ENCODE measurements around the gene TNXB.

TNXB gene, protein sequence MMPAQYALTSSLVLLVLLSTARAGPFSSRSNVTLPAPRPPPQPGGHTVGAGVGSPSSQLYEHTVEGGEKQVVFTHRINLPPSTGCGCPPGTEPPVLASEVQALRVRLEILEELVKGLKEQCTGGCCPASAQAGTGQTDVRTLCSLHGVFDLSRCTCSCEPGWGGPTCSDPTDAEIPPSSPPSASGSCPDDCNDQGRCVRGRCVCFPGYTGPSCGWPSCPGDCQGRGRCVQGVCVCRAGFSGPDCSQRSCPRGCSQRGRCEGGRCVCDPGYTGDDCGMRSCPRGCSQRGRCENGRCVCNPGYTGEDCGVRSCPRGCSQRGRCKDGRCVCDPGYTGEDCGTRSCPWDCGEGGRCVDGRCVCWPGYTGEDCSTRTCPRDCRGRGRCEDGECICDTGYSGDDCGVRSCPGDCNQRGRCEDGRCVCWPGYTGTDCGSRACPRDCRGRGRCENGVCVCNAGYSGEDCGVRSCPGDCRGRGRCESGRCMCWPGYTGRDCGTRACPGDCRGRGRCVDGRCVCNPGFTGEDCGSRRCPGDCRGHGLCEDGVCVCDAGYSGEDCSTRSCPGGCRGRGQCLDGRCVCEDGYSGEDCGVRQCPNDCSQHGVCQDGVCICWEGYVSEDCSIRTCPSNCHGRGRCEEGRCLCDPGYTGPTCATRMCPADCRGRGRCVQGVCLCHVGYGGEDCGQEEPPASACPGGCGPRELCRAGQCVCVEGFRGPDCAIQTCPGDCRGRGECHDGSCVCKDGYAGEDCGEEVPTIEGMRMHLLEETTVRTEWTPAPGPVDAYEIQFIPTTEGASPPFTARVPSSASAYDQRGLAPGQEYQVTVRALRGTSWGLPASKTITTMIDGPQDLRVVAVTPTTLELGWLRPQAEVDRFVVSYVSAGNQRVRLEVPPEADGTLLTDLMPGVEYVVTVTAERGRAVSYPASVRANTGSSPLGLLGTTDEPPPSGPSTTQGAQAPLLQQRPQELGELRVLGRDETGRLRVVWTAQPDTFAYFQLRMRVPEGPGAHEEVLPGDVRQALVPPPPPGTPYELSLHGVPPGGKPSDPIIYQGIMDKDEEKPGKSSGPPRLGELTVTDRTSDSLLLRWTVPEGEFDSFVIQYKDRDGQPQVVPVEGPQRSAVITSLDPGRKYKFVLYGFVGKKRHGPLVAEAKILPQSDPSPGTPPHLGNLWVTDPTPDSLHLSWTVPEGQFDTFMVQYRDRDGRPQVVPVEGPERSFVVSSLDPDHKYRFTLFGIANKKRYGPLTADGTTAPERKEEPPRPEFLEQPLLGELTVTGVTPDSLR (N-terminal part only)
- 4.4 to 6.7 reads per million in 2 donors for total RNA-seq

DNA sequence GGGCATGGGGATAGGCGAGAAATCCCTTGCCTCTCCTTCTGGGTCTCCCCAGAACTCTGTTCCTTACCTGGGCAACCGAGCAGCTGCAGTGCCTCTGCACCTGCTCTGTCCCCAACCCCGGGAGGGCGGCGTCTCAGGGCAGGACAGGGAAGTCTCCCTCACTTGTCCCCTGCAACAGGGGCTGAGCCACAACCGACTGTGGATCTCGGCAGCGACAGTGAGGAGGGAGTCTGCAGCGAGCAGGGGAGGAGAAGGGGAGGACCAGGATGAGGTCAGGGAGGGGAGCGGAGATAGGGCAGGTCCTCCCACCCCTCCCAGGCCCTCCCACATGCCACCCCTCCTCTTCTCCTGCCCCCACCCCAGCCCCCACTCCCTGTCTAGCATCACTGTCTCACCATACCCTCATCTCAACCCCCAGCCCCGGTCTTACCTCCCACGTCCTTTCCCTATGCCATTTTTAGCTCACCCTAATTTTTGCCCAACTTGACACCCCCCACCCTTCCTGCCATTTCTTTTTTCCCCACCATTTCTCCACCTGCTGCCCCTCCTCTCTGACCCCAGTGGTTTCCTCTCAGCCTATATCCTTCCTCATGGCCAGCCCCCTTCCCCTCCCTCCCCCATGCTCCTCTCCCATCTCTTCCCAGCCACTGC lies at the start of gene TNXB:
Gene TNXB, minus strand, starts transcription at position 225 of the 651 bp plus-strand sequence. CDS start 11,140 bp downstream, outside the sequence.
- no peak for DNase-seq

DNA sequence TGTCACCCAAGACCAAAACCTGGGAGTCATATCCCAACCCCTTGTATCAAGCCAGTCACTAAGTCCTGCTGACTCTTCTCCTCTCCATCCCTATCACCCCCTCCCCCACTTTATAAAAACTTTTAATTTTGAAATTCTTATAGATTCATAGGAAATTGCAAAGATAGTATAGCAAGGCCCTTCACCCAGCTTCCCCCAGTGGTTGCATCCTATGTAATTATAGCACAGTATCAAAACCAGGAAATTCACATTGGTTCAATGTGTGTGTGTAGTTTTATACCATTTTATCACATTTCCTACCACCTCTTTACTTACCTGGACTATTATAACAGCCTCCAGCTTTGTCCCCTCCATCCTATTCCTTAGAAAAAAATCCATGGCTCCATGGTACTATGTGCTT lies 48.9 kb upstream of the TNXB start:
- DNase-seq = no peak

DNA sequence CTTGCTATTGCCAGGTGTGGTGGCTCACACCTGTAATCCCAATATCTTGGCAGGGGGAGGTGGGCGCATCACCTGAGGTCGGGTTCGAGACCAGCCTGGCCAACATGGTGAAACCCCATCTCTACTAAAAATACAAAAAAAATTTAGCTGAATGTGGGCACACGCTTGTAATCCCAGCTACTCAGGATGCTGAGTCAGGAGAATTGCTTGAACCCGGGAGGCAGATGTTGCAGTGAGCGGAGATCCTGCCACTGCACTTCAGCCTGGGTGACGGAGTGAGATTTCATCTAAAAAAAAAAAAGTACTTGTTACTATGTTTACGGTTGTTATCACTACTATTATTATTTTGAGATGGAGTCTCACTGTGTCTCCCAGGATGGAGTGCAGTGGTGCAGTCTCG lies 47.8 kb upstream of the TNXB start:
- no peak for DNase-seq

DNA sequence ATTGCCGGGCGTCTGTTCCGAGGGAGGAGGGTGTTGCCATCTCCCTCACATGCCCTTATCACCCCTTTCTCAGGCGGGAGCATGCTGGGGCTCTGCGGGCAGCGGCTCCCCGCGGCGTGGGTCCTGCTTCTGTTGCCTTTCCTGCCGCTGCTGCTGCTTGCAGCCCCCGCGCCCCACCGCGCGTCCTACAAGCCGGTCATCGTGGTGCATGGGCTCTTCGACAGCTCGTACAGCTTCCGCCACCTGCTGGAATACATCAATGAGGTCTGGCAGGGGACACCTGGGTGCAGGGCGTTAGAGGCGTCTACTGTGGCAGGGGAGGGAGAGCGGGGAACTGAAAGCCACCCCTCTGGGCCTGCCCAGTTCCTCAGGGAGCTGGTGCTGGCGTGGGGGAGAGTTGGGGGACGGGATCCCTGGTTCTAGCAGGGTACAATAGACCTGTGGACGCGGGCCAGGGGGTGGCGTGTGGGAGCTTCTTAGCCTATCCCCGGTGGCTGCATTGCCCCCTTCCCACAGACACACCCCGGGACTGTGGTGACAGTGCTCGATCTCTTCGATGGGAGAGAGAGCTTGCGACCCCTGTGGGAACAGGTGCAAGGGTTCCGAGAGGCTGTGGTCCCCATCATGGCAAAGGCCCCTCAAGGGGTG lies 45.5 kb upstream of the TNXB start:
- peak in 4 of 5 experiments; percentile 30 to 80 (median 52) for DNase-seq

DNA sequence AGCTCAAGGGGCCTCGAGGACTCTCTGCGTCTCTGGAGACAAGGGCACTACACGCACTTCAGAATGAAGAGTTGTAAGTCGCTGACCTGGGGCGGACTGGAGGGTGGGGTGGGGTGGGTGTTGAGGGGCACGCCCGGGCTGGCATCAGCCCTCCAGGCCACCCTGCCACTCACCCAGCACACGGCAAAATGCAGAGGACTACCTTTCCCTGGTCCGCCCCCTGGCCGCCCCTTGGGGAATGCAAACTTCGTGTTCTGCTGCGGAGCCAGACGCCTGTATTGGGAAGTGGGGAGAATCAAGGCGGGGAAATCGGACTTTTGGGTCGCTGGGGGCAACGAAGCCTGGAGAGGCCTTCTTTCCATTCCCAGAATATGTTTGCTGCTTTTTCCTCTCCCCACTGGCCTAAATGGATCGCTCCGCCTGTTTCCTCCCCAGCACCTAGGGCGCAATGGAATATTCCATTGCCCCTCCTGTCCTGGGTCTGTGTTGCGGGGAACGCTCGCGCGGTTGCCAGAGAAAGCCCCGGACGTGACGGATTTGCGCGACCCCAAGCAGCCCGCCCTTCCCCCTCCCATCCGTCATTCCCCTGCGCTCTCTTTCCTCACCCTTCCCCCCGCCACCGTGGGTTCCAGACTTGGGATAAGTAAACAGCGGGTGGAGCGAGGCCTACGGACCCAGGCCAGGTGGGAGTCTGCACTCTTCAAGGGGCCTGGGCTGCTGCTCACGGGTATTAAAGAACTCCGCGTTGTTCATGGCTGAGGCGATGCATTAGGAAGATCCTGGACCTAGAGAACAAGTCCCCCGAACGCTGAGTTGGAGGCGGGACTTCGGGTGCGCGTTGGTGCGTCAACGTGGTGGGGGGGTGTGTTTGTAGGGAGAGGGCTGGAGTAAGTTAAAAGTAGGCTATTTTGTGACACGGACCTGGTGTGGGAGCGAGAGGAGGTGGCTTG lies 44.7 kb upstream of the TNXB start, which contains the start of gene PPT2:
Gene PPT2, plus strand, starts transcription at position 578 of the 950 bp plus-strand sequence. CDS start 454 bp downstream, outside the sequence.
- DNase-seq = peak in 4 of 5 experiments; percentile 45 to 90 (median 66)

DNA sequence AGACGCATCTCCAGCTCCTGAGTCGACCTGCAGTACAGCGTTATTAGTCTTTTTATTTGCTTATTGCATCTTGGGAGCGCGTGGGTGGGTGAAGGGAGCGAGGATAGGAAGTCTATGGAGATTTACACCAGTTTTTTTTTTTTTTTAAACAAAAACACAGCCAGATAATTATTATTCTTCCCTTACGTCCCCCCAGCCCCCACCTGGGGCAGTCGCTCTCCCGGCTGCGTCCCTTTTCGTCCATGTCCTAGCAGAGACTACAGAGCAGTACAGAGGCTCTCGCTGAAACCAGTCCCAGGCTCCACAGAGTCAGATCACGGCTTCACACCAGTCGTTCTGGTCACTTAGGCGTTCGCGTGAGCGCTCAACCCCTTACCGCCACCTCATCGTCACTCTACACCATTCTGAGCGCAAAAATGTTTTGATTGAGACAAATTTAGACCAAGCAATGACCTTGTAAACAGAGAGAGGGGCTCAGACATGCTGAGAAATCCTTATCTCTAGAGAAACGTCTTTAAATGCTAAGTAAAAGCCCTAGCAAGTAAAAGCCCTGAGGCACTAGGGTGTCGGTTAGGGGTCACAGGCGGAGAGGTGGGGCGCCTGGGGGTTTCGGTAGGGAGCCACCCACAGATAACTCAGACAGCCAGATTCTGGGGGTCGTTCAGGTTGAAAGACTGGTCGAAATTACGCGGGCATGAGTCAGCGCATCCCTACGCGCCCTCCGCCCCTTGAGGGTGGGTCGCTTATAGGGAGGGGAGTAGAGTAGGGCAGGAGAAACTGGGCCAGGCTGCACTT lies 43.8 kb upstream of the TNXB start:
- no peak for DNase-seq

DNA sequence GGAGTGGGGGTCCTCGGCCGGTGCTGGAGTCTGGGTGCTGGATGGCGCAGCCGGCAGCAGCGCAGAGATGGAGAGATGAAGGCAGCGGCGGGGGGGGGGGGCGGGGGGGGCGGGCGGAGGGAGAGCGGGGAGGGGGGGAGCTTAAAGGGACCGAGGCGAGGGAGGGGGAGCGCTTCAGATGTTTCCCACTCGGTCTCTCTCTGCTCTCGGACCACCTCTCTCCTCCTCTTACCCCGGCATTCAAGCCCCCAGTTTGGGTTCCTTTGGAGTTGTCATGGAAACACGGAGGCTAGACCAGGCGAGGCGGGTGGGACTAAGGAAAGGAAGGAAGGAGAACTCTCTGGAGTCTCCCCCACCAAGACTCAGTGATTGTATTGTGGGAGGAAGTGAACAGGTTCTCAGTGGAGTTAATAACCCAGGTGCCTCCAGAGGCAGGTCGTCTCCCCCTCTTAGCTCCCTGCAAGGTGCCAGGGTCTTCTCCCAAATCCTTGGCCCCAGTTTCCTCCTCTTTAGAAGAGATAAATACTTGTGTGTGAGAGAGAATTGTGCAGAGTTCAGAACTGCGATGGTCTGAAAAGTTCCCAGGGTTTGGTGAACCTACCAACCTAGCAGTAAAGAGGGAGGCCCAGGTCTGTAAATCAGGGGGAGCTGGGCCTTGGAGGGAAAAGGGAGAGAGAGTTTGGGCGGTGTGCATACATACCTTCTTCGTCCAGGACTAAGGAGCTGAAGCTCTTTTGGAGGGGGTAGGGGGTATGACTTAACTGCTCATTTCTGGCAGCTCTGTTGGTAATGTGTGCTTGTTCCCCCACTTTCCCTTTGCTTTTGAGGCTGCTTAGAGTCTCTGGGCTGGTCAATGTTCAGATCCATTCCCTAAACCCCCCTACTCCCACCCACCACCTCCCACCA lies 43.0 kb upstream of the TNXB start, which contains the start of gene PRRT1:
Gene PRRT1, minus strand, starts transcription at position 77 of the 906 bp plus-strand sequence. CDS start 112 bp downstream, outside the sequence.
- no peak for DNase-seq

DNA sequence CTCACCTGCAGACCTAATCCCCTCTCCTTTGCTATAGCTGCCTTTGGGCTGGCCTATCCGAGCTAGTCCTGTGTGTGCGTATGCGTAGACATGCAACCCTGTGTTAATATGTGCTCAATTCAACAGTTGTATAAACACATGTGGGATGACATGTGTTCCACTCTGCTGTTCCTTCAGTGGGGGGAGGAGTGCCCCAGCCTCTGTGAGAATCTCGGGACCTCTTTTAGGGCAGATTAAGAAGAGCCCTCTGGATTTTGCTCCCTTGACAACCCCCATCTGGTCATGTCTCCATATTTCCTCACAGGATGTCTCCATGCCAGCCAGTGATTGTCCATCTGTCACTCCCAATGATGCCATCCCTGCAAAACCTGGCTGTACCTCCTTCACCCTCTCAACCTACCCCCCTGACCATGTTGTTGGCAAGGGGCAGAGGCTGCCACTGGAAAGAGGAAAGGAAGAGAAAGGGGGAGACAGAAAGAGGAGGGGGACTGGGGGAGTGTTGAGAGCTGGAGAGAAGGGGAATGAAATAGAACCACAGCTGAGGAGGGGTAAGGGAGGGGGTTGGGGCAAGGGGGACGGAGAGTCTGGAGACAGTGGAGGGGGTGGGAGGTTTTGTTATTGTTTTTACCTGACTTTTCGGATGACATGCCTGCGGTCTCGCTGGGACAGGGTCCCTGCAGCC lies 42.2 kb upstream of the TNXB start:
- DNase-seq = no peak

DNA sequence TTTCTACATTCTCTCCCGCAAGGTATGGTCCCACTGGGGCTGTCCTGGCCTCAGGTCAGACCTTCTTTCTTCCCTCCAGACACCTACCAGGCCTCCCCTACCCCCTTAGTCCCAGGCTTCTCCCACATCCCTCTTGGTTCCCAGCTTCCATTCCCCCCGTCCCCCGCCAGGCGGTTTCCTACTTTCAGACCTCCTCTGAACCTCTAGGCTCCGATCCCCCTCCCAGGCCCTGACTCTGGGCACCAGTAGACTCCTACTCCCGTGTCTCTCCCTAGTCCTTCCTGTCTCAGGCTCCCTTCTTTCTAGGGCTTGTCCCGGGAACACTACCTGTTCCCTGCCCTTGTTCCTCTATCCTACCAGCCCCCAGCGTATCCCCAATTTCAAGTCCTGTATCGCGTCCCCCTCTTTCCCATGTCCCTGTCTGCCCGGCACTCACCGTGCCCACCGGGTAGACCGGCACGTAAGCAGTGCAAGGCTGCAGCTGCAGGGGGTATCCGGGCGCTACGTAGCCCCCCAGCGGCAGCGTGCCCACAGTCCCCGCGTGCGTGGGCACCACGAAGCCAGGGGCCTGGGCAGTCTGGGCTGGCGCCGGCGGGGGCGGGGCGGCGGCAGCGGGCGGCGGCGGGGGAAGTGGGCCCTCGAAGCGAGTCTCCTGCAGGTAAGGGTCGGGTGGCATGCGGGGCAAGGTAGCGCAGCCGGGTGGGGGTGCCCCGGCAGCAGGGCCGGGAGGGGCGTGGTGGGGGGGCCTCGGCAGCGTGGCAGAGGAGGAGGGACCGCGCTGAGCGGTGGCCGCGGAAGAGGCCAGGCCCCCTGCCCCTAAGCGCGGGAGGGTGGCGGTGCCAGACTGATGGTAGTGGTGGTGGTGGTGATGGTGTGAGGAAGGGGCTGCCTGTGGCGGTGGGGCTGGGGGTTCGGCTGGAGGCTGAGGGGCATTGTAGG lies 41.1 kb upstream of the TNXB start:
- no peak for DNase-seq

DNA sequence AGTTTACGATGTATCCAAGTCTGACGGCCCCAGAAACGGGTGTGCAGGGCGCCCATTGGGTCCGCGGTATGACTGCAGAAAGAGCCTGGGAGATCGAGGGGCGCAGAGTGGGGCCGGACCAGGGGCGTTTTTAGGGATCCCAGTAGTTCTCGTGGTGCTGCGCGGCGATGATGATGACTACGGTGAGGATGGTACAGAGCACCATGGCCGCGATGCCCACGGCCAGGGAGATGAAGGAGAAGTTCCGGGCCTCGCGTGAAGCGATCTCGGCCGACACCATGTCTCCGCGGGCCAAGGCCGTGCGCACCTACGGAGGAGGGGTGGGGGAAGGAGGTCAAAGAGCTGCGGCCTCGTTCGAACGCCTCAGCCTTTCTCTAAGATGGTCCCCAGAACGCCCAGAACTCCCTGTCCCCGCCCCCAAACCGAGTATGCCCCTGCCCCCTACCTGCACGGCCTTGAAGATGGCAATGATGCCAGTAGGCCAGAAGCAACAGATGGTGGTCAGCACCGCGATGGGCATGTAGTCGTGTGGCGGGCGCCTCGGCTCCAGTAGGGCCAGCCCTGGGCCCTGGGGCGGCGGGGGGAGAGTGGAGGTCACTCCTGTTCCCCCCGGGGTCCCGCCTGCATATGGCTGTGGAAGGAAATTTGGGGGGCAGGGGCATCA lies 40.1 kb upstream of the TNXB start:
- DNase-seq = no peak

DNA sequence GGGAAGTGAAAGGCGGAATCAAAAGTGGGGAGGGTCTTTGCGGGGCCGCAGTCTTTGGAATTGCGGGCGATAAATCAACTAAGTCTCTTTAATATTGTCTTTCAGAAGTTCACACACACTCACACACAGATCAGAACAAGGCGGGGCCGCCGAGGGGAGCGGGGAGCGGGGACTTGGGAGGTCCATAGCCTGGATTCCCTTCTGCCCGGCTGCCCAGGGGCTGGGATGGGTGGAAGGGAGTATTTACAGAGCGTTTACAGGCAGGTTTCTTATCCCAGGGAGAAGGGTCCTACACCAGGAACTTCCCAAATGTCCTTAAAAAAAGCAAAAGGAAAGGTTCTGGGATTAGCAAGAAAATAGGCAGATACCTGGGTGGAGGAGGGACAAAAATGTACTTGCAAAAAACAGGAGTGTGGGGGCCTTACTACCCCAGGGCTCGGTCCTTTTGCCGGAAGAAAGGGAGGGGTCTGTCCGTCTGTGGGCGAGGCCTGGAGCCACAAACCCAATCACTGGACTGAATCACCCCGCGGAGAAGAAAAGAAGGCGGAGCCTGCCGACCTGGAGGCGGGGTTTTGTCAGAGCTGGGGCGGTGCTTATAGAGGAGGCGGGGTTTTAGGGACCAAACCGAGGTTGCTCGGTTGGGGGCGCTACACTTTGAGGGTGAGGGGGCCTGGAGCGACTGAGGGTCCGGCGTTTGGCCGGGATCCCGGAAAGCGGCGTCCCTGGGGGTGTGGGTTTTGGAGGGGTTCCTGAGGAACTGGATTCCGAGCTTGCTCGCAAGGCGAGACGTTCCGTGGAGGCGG lies 39.4 kb upstream of the TNXB start:
- DNase-seq = peak; percentile 45 to 68 (median 53)

DNA sequence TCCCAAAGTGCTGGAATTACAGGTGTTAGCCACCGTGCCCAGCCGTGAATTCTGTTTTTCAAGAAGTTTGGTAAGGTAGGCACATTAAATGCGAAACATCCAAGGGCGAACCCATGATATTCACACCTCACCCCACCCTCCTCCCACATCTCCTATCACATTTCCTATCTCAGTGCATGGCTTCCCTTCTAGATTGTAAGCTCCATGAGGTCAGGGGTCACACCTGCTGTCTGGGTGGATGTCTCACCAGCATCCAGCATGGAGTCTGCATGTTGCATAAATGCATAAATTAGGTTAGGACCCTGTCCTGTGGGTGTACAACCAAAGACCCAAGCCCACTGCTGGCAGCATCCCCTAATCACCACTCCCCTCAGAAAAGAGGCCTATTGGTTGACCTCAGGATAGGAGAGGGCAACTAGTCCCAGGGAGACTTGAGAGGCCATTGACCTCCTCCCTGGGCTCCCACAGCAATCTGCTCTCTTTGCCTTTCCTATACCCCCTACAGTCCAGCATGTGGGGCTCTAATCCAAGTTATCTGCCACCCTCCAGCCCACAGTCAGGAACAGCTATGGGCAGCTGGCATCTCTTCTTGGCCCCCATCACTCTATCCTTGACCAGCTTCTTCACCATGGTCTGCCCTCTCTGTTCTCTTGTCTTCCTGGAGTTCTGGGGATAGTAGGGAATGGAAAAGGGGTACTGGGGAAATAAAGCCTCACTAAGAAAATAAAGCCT lies 38.4 kb upstream of the TNXB start:
- no peak for DNase-seq

DNA sequence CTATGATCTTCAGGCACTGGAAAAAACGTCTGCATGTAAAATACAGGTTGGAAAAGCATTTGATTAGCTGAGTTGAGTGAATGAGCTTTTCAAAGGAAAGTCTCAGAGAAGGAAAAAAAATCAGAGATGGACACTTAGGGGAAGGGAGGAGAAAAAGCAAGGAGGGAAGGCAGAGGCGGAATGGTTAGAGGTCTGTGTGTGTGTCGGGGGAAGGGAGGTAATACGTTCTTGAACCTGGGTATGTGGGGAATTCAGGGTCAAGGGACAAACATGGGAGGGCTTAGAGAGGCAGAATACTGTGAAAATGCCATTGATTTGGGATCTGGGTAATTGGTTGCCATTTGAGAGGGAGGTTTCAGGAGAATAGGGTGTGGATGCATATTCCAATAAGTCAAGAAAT lies 37.5 kb upstream of the TNXB start:
- no peak for DNase-seq

DNA sequence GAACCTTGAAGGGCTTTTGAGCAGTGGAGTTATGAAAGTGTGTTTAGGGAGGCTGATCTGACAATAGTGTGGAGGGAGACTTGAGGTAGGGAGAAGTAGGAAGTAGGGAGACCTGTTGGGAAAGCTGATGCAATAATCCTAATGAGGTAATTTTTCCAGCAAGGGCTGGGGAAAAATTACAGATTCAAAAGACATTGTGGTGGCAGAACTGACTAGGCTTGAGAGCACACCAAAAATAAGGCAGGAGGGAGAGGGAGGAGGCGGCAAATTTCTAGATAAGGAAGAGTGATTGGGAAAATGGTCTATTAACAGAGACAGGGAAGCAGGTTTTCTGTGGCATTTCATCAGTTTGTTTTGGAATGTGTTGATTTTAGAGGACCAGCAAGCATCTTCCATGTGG lies 37.1 kb upstream of the TNXB start:
- DNase-seq = no peak
